Mesothelial cell of epicardium (in vitro differentiated cells): ENCODE measurements around the gene ENTPD8. TPM values are rescaled to one million over a fixed set of nuclear protein-coding genes. Genes with fewer than 3 reads are reported as not detected.
A peak's percentile ranks its signal among the peaks of the same experiment; 100 is the strongest.

ENCODE experiments used
- DNase-seq, 2 experiments: peaks; one replicate each; pipeline ENCODE4 v3.0.0; 2021; ENCODE audit warnings: low spot score in 2 of 2; ENCODE audit not compliant: unreplicated experiment in 2 of 2
- H3K27ac Mint-ChIP-seq: 2 replicates; pipeline ENCODE4 v1.8.0; 2021; ENCODE audit warnings: mixed read lengths
- H3K27me3 Mint-ChIP-seq: 2 replicates; pipeline ENCODE4 v1.8.0; 2021; ENCODE audit warnings: low read depth, mixed read lengths
- H3K36me3 Mint-ChIP-seq: 2 replicates; pipeline ENCODE4 v1.8.0; 2021; ENCODE audit warnings: mixed read lengths
- H3K4me1 Mint-ChIP-seq: 2 replicates; pipeline ENCODE4 v1.8.0; 2021; ENCODE audit warnings: mixed read lengths
- H3K4me3 Mint-ChIP-seq: 2 replicates; pipeline ENCODE4 v1.8.0; 2021; ENCODE audit warnings: mild to moderate bottlenecking, moderate library complexity, mixed read lengths
- H3K9me3 Mint-ChIP-seq: 2 replicates; pipeline ENCODE4 v1.8.0; 2021; ENCODE audit warnings: mixed read lengths
- CTCF ChIP-seq: fragments of 200-600 bp; sonication (generic); IDR thresholded peaks from one replicate; pipeline ENCODE4 v1.5.0; 2021; ENCODE audit warnings: antibody characterized with exemption; ENCODE audit not compliant: unreplicated experiment
- total RNA-seq: library from RNA; stranded (reverse); gene quantifications from 3 replicates; pipeline ENCODE4 v1.2.1, GENCODE V29; 2021

The ENTPD8 gene
- total RNA-seq, 1 donor from 2014 or later: 1.4 TPM

- Mint-ChIP-seq H3K27ac (no peak overlapping the region), H3K36me3 (no peaks in the 10 kb centered on the region), H3K27me3 (no peaks in the 10 kb centered on the region), H3K9me3 (no peaks in the 10 kb centered on the region), H3K4me3 (no peak overlapping the region), H3K4me1 (no peaks in the 10 kb centered on the region)
- DNase-seq: no peak
- TF ChIP-seq CTCF: no peak
These were observed 32.3 kb downstream of the ENTPD8 start for GRCh38 chr9:137408651-137409405.

- Mint-ChIP-seq H3K36me3 (peaks cover under 1% of the 10 kb centered on the region), H3K4me3 (no peak overlapping the region), H3K27me3 (no peaks in the 10 kb centered on the region), H3K27ac (no peak overlapping the region), H3K9me3 (no peaks in the 10 kb centered on the region), H3K4me1 (no peaks in the 10 kb centered on the region)
- no peak for DNase-seq
- no peak for TF ChIP-seq CTCF
These were observed 33.4 kb downstream of the ENTPD8 start for GRCh38 chr9:137407590-137408300.

- peaks cover 5% of the 10 kb centered on the region for H3K9me3 Mint-ChIP-seq
These were observed 34.1 kb downstream of the ENTPD8 start for GRCh38 chr9:137406876-137407589.

GRCh38 chr9:137406085-137406760, 34.9 kb downstream of the ENTPD8 start:
- Mint-ChIP-seq H3K4me1 (no peaks in the 10 kb centered on the region), H3K9me3 (peaks cover 5% of the 10 kb centered on the region)
- DNase-seq: no peak

More at GRCh38 chr9:137406876-137407589, 34.1 kb downstream of the ENTPD8 start:
- peaks cover 7% of the 10 kb centered on the region for H3K36me3 Mint-ChIP-seq
- no peaks in the 10 kb centered on the region for H3K27me3 Mint-ChIP-seq
- H3K27ac Mint-ChIP-seq: no peak overlapping the region
- H3K4me3 Mint-ChIP-seq: no peak overlapping the region
- peak; percentile 63 to 85 for DNase-seq
- H3K4me1 Mint-ChIP-seq: no peaks in the 10 kb centered on the region
- TF ChIP-seq CTCF: peak; percentile 80

More at GRCh38 chr9:137406085-137406760, 34.9 kb downstream of the ENTPD8 start:
- no peak overlapping the region for H3K27ac Mint-ChIP-seq
- TF ChIP-seq CTCF: no peak
- peak overlapping the region; percentile 26 for H3K4me3 Mint-ChIP-seq
- peaks cover 7% of the 10 kb centered on the region for H3K36me3 Mint-ChIP-seq
- H3K27me3 Mint-ChIP-seq: no peaks in the 10 kb centered on the region
